ENCODE results near the gene NPLOC4. TPM values are rescaled to one million over a fixed set of nuclear protein-coding genes. Genes with fewer than 3 reads are reported as not detected.

Gene NPLOC4
- total RNA-seq, 1 donor from 2014 or later = 102 TPM

DNA sequence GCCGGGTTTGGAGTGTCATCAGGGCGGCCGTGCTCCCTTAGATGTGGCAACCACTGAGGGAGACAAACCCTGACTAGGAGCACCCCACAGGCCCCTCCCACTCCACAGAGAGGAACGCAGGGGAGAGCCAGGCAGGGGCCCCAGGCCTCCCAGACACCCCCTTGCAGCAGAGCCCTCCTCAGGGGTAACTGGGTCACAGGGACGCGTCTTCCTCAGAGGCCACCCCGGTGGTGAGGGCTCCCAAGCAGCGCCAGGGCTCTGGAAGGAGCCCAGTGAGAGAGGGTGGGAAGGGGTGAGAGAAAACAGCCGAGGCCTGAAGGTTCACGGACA, 97.4 kb downstream of the NPLOC4 start:
- H3K27me3 Mint-ChIP-seq = peaks cover 4% of the 10 kb centered on the region
- H3K9me3 Mint-ChIP-seq (ENCODE audit: low read depth) = no peaks in the 10 kb centered on the region
- H3K27ac Mint-ChIP-seq = no peak overlapping the region
- H3K4me1 Mint-ChIP-seq (ENCODE audit: low read depth) = no peaks in the 10 kb centered on the region
- no peaks in the 10 kb centered on the region for H3K36me3 Mint-ChIP-seq (ENCODE audit: insufficient read depth)
- no peak for DNase-seq (ENCODE audit: low spot score, unreplicated experiment)
- no peak overlapping the region for H3K4me3 Mint-ChIP-seq (ENCODE audit: low read depth)
- TF ChIP-seq, protein P1, sequence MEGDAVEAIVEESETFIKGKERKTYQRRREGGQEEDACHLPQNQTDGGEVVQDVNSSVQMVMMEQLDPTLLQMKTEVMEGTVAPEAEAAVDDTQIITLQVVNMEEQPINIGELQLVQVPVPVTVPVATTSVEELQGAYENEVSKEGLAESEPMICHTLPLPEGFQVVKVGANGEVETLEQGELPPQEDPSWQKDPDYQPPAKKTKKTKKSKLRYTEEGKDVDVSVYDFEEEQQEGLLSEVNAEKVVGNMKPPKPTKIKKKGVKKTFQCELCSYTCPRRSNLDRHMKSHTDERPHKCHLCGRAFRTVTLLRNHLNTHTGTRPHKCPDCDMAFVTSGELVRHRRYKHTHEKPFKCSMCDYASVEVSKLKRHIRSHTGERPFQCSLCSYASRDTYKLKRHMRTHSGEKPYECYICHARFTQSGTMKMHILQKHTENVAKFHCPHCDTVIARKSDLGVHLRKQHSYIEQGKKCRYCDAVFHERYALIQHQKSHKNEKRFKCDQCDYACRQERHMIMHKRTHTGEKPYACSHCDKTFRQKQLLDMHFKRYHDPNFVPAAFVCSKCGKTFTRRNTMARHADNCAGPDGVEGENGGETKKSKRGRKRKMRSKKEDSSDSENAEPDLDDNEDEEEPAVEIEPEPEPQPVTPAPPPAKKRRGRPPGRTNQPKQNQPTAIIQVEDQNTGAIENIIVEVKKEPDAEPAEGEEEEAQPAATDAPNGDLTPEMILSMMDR (IDR thresholded peaks at IDR 0.05; ENCODE audit: unreplicated experiment) = no peak

DNA sequence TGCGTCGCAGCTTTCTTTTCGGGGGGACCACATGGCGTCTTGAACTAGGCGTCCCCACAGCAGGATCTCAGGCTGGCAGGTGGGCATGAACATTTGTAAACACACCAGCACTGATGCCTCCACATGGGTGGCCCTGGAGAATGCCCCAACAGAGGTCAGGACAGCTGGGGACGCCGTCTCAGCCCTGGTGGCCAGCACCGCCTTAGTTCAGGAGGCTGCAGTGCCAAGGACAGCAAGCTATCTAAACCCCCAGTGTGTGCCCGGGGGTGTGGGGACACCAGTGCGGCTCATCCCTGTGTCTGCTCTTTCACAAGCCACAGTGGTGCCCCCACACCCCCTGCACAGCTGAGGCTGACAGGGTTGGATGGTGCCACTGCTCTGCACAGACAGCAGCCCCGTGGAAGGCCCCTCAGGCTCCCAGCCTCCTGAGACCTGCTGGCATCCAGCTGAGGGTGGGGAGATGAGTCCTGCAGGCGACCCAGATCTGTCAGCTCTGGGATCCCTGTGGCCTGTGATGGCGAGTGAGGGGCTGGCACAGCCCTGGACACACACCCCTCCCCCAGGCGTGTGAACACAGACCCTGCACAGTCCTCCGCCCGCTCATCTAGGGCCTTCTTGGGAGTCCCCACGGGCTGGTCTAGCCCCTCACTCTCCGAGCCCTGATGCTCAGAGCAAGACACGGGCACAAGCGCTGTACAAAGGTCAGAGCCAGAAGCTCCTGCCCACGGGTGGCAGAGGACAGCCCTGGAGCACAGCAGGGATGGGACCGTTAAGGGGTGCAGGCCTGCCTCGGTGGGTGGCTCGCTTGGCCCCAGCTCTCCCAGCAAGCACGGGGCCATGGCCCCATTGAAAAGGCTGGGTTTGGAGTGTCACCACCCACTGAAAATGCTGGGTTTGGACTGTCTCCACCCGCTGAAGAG, 98.0 kb downstream of the NPLOC4 start:
- peaks cover 4% of the 10 kb centered on the region for H3K27me3 Mint-ChIP-seq
- H3K9me3 Mint-ChIP-seq (ENCODE audit: low read depth) = no peaks in the 10 kb centered on the region
- H3K4me1 Mint-ChIP-seq (ENCODE audit: low read depth) = no peaks in the 10 kb centered on the region
- TF ChIP-seq, protein P1 (IDR thresholded peaks at IDR 0.05; ENCODE audit: unreplicated experiment) = no peak
- H3K27ac Mint-ChIP-seq = no peak overlapping the region
- no peaks in the 10 kb centered on the region for H3K36me3 Mint-ChIP-seq (ENCODE audit: insufficient read depth)
- H3K4me3 Mint-ChIP-seq (ENCODE audit: low read depth) = no peak overlapping the region
- DNase-seq (ENCODE audit: low spot score, unreplicated experiment) = no peak

DNA sequence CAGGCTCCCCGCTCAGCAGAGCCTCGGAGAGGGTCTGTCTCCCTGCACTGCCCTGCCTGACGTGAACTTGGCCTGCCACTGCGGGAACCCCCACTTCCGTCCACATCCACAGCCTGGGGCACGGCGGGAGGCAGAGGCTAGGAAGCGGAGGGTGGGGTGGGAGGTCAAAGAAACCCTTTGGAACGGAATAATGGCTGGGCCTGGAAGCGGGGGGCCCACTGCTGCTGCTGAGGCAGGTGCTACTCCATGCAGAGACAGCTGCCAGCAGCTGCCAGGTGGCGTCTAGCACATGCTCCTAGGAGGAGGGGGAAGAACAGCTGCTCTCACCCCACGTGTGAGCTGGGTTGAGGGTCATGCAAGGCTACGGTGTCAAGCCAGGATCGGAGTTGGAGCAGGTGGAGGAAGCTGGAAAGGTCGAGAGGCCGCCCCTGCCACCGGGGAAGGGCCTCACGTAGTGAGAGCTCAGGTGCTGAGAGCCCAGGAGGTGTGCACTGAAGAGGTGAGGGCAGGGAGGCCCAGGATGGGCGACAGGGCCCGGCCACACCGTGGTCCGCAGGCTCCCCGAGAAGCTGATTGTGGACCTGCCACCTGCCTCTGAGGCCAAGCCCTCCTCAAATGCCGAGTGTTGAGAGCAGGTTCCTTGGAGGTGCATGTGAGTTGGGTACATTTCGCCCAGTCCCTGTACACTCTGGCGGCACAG, 98.9 kb downstream of the NPLOC4 start:
- Mint-ChIP-seq H3K4me3 (ENCODE audit: low read depth) (no peak overlapping the region), H3K27ac (no peak overlapping the region), H3K27me3 (peaks cover 9% of the 10 kb centered on the region)

DNA sequence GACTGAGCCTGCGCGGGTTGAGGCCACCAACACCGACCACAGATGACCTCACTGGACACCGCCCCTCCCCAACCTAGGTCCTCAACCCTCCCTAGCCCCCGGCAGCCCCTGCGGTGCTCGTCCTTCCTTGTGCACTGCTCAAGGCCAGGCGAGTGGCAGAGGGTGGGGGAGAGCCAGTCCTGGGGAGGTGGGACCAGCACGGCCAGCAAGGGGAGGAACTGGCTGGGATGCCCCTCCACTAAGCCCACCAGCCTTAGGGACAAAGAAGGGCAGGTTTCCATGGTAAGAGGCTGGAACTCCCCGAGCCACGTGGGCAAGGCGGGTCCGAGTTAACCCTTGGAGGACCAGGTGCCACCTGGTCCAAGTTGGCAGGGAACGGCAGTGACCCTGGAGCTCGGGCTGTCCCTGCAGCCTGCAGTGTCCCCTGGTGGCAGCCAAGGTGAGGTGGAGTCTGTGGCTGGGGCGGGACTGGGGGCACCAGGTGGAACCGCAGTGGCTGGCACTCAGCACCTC, 99.5 kb downstream of the NPLOC4 start:
- Mint-ChIP-seq H3K27me3 (peaks cover 9% of the 10 kb centered on the region), H3K4me3 (ENCODE audit: low read depth) (no peak overlapping the region)
- peak; percentile 52 for DNase-seq (ENCODE audit: low spot score, unreplicated experiment)

More for the DNA sequence above, 98.9 kb downstream of the NPLOC4 start:
- TF ChIP-seq, protein P1 (IDR thresholded peaks at IDR 0.05; ENCODE audit: unreplicated experiment) = no peak
- Mint-ChIP-seq H3K36me3 (ENCODE audit: insufficient read depth) (no peaks in the 10 kb centered on the region), H3K9me3 (ENCODE audit: low read depth) (no peaks in the 10 kb centered on the region), H3K4me1 (ENCODE audit: low read depth) (no peaks in the 10 kb centered on the region)
- DNase-seq (ENCODE audit: low spot score, unreplicated experiment) = no peak

More for the DNA sequence above, 99.5 kb downstream of the NPLOC4 start:
- no peaks in the 10 kb centered on the region for H3K4me1 Mint-ChIP-seq (ENCODE audit: low read depth)
- no peak overlapping the region for H3K27ac Mint-ChIP-seq
- no peaks in the 10 kb centered on the region for H3K36me3 Mint-ChIP-seq (ENCODE audit: insufficient read depth)
- H3K9me3 Mint-ChIP-seq (ENCODE audit: low read depth) = no peaks in the 10 kb centered on the region
- TF ChIP-seq, protein P1 (IDR thresholded peaks at IDR 0.05; ENCODE audit: unreplicated experiment) = peak; percentile 78

Measured in progenitor cell of endocrine pancreas (in vitro differentiated cells).